Fibroblast of peridontal ligament (primary cell): ENCODE data around the gene ARHGAP29.

Source experiments
- DNase-seq: peaks from one replicate; pipeline ENCODE4 v3.0.0-alpha.2; 2010; ENCODE audit errors: extremely low read depth

ARHGAP29 gene

GRCh38 chr1:94236013-94236491 is 1.3 kb downstream of the ARHGAP29 start:
- DNase-seq: peak; percentile 73

GRCh38 chr1:94235189-94236012 is 2.0 kb downstream of the ARHGAP29 start:
- DNase-seq: no peak

GRCh38 chr1:94234615-94235014 is 2.8 kb downstream of the ARHGAP29 start:
- DNase-seq: no peak

- no peak for DNase-seq
Measured at GRCh38 chr1:94231746-94232145, 5.6 kb downstream of the ARHGAP29 start.

- DNase-seq: no peak
Measured at GRCh38 chr1:94230920-94231319, 6.5 kb downstream of the ARHGAP29 start.

- peak; percentile 35 for DNase-seq
Measured at GRCh38 chr1:94228640-94229375, 8.6 kb downstream of the ARHGAP29 start.

- DNase-seq: no peak
Measured at GRCh38 chr1:94227624-94228023, 9.8 kb downstream of the ARHGAP29 start.

- no peak for DNase-seq
Measured at GRCh38 chr1:94225845-94226244, 11.5 kb downstream of the ARHGAP29 start.

GRCh38 chr1:94218332-94218731 is 19.1 kb downstream of the ARHGAP29 start:
- DNase-seq: no peak

GRCh38 chr1:94215955-94216354 is 21.4 kb downstream of the ARHGAP29 start:
- no peak for DNase-seq

- no peak for DNase-seq
Measured at GRCh38 chr1:94209982-94210381, 27.4 kb downstream of the ARHGAP29 start.

GRCh38 chr1:94209425-94209824 is 28.0 kb downstream of the ARHGAP29 start:
- peak; percentile 78 for DNase-seq

GRCh38 chr1:94207695-94208094 is 29.7 kb downstream of the ARHGAP29 start:
- no peak for DNase-seq

GRCh38 chr1:94205639-94206038 is 31.7 kb downstream of the ARHGAP29 start:
- no peak for DNase-seq

- no peak for DNase-seq
Measured at GRCh38 chr1:94202241-94202640, 35.1 kb downstream of the ARHGAP29 start.

- DNase-seq: no peak
Measured at GRCh38 chr1:94199398-94199797, 38.0 kb downstream of the ARHGAP29 start.

GRCh38 chr1:94194079-94194865 is 43.1 kb downstream of the ARHGAP29 start:
- DNase-seq: no peak

- no peak for DNase-seq
Measured at GRCh38 chr1:94193128-94193527, 44.3 kb downstream of the ARHGAP29 start.

GRCh38 chr1:94191216-94191615 is 46.2 kb downstream of the ARHGAP29 start:
- DNase-seq: no peak

- DNase-seq: no peak
Measured at GRCh38 chr1:94186946-94187345, 50.4 kb downstream of the ARHGAP29 start.

- no peak for DNase-seq
Measured at GRCh38 chr1:94183197-94183815, 54.1 kb downstream of the ARHGAP29 start.

GRCh38 chr1:94182191-94182590 is 55.2 kb downstream of the ARHGAP29 start:
- no peak for DNase-seq
